ENCODE results near the gene MMP28.
"Not testable (repeated sequence)": the region's sequence is repeated elsewhere in the genome, so short reads cannot be mapped to it uniquely, and the experiment has no call there.

MMP28 gene

DNA sequence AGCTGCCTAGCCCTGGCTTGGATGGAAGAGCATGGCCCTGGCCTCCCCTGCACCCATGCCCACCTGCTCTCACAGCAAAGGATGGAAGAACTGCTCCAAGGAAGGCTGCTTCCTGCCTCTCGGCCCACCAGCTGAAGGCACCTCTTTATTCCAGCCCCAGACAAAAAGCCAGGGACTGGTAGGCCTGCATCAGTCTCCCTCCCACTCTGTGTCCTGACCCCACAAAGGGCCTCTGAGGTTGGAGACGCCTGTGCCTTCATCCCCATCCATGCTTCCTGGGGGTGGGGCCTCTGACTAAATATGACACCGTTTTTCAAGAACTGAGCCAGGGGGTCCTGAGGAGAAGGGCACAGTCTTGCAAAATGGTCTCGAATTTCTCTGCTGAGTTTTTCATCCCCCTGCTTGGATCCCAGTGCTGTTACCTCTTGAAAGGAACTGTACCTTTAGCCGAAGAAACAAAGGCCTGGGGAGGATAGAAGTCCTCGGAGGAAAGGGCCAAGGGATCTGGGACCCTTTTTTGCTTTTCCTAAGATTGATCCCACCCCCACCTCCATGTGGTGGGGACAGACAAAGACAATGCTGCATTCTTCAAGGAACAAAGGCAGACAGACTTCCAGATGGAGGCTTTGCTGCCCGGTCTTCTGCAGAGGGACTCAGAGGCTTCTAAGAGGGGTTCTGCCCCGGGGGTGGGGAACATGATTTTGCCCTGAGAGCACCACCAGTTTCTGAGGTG lies 29.5 kb downstream of the MMP28 start:
- DNase-seq (ENCODE audit: low read depth): no peak

GRCh38 chr17:35765086-35765710 lies 30.2 kb downstream of the MMP28 start:
- no peak for DNase-seq (ENCODE audit: low read depth)

DNA sequence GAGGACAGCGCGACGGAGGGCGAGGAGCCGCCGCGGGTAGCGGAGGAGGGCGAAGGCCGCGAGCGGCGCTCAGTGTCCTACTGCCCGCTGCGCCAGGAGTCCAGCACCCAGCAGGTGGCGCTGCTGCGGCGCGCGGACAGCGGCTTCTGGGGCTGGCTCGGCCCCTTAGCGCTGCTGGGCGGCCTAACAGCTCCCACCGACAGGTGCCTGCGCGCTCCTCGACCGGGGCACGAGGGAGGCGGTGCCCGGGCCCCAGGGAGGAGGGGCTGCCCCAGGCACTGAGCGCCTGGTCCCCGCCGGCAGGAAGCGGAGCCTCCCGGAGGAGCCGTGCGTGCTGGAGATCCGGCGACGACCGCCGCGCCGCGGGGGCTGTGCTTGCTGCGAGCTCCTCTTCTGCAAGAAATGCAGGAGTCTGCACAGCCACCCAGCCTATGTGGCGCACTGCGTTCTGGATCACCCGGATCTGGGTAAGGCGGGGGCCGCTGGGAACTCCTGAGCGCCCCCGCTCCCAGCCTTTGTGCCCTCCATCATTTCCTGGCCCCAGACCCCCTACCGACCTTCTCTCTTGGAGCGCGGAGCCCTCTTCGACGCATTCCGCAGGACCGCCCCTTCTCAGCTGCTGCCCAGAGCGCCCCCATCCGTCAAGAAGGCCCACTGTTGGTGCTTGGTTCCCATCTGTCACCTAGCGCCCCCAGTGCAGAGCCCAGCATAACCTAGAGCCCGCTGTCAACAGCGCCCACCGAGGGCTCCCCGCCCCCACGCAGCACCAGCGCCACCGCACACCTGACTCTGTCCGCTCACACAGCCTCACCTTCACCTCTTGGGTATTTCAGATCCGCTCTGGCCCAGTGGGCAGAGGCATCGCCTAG lies 31.1 kb downstream of the MMP28 start:
- peak; percentile 86 for DNase-seq (ENCODE audit: low read depth)

DNA sequence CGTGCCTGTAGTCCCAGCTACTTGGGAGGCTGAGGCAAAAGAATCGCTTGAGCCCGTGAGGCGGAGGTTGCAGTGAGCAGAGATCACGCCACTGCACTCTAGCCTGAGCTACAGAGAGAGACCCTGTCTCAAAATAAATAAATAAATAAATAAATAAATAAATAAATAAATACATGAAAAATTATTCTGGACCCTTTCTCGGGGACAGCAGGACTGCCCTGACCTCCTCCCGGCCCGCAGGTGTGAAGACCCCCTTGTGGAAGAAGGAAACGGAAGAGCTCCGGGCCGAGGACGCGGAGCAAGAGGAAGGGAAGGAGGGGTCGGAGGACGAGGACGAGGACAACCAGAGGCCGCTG lies 31.7 kb downstream of the MMP28 start:
- no peak for DNase-seq (ENCODE audit: low read depth)

DNA sequence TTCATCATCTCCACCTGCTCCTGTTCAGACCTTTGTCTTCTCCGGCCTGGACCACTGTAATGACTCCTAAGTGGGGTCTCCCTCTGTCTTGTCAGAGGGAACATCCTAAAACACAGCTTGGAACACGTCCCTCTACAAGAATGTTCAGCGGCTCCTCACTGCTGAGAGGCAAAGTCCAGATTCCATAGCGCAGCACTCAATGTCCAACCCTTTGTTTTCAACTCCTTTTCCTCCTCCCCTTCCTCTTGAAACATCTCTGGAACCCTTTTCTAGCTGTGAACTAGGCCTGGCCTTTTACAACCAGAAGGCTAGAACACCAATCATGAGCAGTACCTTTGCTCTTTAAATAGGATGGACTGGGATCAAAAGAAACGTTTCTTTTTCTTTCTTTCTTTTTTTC lies 33.8 kb downstream of the MMP28 start:
- no peak for DNase-seq (ENCODE audit: low read depth)

GRCh38 chr17:35760587-35760986 lies 34.9 kb downstream of the MMP28 start, which contains the start of gene C17orf50:
Gene C17orf50, plus strand, starts transcription at chr17:35760887. Its CDS starts 55 bp downstream, at chr17:35760942.
- DNase-seq (ENCODE audit: low read depth): no peak

GRCh38 chr17:35757243-35757642 lies 38.2 kb downstream of the MMP28 start:
- DNase-seq (ENCODE audit: low read depth): no peak

GRCh38 chr17:35752945-35753764 lies 42.3 kb downstream of the MMP28 start, which contains the start of gene GAS2L2:
Gene GAS2L2, minus strand, starts transcription at chr17:35753239. Its CDS starts 389 bp downstream, at chr17:35752850.
- DNase-seq (ENCODE audit: low read depth): no peak

DNA sequence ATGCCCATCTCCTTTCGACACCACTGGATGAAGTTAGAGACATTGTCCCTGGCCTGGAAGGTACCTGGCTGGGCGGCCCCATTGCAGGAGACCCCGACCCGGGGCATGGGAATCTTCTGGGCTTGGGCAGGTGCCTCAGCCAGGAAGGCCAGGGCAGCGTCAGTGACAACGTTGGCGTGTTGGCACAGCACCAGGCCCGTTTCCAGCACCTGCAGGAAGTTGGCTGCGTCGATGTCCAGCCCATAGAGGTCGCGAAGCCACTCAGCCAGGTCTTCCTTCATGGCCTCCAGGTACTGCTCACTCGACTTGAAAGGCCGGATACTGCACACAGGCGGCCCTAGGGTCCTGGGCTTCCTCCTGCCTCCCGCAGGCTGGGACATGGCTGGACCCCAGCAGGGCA lies 43.0 kb downstream of the MMP28 start:
- no peak for DNase-seq (ENCODE audit: low read depth)

GRCh38 chr17:35751541-35751940 lies 43.9 kb downstream of the MMP28 start:
- DNase-seq (ENCODE audit: low read depth): not testable (repeated sequence)

GRCh38 chr17:35750526-35751395 lies 44.7 kb downstream of the MMP28 start:
- DNase-seq (ENCODE audit: low read depth): no peak

DNA sequence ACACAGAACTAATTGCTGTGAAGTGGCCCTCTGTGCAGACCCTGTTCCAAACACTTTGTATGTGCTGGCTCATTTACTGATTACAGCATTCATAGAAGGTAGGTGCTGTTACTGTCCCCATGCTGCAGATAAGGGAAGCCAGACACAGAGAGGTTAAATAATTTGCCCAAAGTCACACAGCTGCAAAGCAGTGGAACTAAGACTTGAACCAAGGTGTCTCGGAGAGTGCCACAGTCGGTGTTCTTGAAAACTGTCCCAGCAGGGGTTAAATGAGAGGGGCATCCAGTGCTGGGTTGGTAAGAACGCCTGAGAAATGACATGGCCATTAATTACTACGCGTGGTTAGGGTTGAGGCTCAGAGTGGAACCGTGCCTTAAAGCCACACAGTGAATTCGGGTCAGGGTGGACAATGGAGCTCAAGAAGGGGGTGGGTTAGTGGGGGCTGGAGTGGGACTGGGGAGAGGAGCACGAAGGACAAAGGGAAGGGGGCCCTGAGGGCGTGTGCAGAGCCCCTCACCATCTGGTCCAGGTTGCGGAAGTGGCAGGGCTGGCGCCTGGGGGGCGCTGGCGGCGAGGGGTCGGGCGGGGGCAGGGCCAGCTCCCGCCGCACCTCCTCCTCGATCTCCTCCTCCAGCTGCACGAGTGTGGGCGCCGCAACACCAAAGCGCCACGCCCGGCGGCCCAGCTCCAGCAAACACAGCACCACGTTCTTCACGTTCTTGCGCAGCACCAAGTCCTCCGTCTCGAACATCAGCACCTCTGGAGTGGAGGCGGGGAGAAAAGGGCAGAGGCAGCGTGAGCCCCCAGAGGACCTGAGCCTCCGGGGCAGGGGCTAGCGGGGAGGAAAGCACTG lies 45.7 kb downstream of the MMP28 start:
- DNase-seq (ENCODE audit: low read depth): no peak

DNA sequence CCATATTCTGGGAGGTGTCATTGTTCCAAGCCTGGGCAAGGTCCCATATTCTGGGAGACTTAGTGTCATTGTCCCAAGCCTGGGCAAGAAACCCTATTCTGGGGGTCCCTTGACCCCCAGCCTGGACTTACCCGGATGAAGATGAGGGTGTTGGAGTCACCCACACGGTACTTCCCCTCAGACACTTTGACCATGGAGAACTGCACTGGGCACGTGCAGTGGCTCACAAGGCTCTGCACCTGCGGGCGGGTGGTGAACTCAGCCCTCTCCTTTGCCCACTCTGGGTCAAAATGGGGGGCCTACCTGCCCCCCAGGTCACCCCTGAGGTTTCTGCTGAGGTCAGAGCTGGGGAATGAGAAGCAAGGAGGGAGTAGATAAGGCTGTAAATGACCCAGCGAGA lies 46.5 kb downstream of the MMP28 start:
- DNase-seq (ENCODE audit: low read depth): no peak

GRCh38 chr17:35748341-35748841 lies 47.0 kb downstream of the MMP28 start:
- no peak for DNase-seq (ENCODE audit: low read depth)

DNA sequence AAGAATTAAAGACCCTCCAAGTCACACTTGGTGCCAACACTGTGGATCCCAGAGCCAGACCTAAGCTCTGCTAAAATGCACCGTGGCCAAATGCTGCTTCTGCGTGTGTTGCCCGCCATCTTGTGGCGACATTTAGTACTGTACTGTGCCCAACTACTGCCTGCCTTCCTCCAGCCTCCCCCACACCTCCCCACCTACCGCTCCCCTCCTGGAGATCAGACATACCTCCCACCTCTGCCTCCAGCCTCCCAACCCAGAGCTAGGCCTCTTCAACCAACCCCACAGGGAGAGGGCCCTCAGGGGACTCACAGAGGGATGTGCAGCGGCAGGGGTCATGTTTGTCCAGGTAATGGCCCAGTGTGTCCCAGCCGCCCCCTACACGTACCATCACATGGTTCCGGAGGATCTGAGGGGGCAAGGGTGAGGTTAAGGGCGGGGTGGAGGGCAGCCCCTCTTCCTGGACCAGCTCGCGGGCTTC lies 47.9 kb downstream of the MMP28 start:
- DNase-seq (ENCODE audit: low read depth): peak; percentile 58

DNA sequence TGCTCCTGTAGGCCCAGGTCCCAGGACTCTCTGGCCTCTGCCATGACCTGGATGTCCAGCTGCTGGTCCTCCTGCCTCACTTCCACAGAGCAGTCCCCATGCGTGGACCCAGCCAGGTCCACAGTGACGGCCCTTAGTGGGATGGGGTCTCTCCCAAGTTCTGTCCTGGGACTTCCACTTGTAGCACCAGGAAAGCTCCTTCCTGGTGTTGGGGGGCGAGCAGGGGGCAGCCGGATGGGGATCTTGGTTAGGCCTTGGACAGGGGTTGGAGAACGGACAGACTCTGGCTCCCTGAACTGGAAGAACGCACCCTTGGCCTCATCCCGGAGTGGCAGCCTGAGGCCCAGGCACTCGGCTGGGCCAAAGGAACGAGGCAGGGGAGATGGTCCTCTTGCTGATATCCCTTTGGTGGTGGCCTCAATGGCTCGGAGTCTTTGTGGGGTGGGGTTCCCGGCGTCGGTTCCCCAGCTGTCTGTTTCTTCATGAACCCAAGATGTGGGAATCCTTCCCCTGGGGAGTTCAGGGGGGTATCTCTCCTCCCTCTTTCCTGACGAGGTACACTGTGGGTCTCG lies 49.6 kb downstream of the MMP28 start:
- no peak for DNase-seq (ENCODE audit: low read depth)

DNA sequence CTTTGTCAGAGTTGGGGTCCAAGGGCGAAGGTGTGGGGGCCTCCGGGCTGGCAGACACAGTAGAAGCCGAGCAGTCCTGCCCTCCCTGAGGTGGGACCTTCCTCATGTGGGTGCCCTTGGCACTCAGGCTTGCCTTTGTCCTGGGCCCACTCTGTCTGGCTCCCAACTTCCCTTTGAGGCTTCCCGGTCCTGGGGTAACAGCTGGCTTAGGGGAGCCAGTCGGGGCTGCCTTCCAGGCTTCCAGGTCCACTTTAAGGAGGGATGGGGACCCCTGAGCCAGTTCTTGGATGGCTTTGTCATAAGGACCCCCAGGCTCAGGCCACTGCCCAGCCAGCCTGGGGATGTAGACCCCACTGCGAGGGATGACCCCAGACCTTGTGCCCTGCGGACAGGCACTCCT lies 50.2 kb downstream of the MMP28 start:
- no peak for DNase-seq (ENCODE audit: low read depth)

DNA sequence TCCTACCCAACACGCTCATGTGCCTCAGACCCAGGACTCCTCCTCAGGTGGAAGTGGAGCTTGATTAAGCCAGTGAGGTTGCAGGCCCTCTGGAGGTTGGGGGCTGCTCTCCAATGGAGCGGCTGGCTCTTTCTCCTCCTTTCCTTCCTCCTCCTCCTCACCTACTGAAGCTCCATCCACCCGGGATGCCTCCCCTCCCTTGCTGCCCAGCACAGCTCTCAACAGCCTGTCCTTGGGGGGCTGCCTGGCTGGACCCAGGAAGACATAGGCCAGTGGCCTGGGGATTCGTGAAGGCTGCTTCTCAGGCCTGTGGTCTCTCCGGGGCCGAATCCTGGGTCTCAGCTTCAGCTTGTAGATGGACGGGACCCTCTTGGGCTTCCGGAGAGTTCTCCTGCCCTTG lies 50.6 kb downstream of the MMP28 start:
- DNase-seq (ENCODE audit: low read depth): no peak

GRCh38 chr17:35743626-35744328 lies 51.7 kb downstream of the MMP28 start:
- no peak for DNase-seq (ENCODE audit: low read depth)

Data from CMK (cell line).